Hepatocyte (in vitro differentiated cells): ENCODE data around the gene SLC7A5. TPM values are rescaled to one million over a fixed set of nuclear protein-coding genes. Genes with fewer than 3 reads are reported as not detected.
"Not testable (repeated sequence)": the region's sequence is repeated elsewhere in the genome, so short reads cannot be mapped to it uniquely, and the experiment has no call there.

Experiments used
- DNase-seq: peaks from one replicate; pipeline ENCODE4 v3.0.0-alpha.2; 2016; ENCODE audit warnings: low spot score
- H2AFZ ChIP-seq: fragments of 200-600 bp; sonication (generic); 2 replicates; pipeline ENCODE4 v1.6.0; 2016; ENCODE audit warnings: antibody characterized with exemption, mild to moderate bottlenecking
- H3K27ac ChIP-seq: fragments of 200-600 bp; sonication (generic); 2 replicates; pipeline ENCODE4 v1.5.1; 2016; ENCODE audit warnings: mild to moderate bottlenecking
- H3K27me3 ChIP-seq: fragments of 200-600 bp; sonication (generic); 2 replicates; pipeline ENCODE4 v1.6.1; 2016
- H3K36me3 ChIP-seq: fragments of 200-600 bp; sonication (generic); replicated peaks from 2 replicates; pipeline ENCODE4 v1.5.1; 2016; ENCODE audit warnings: low read depth; ENCODE audit not compliant: insufficient read depth
- H3K4me1 ChIP-seq: fragments of 200-600 bp; sonication (generic); 2 replicates; pipeline ENCODE4 v1.5.1; 2016; ENCODE audit warnings: mild to moderate bottlenecking, moderate library complexity; ENCODE audit not compliant: insufficient read depth
- H3K4me2 ChIP-seq: fragments of 200-600 bp; sonication (generic); 2 replicates; pipeline ENCODE4 v1.6.0; 2016
- H3K4me3 ChIP-seq: fragments of 200-600 bp; sonication (generic); 2 replicates; pipeline ENCODE4 v1.5.1; 2016; ENCODE audit warnings: mild to moderate bottlenecking
- H3K79me2 ChIP-seq: fragments of 200-600 bp; sonication (generic); 2 replicates; pipeline ENCODE4 v1.6.0; 2017; ENCODE audit warnings: mild to moderate bottlenecking
- H3K9me2 ChIP-seq: fragments of 200-600 bp; sonication (generic); replicated peaks from 2 replicates; pipeline ENCODE4 v1.6.0; 2017; ENCODE audit warnings: mild to moderate bottlenecking; ENCODE audit not compliant: insufficient read depth
- H3K9me3 ChIP-seq: fragments of 200-600 bp; sonication (generic); 2 replicates; pipeline ENCODE4 v1.5.1; 2016; ENCODE audit warnings: low read depth, mild to moderate bottlenecking
- H4K20me1 ChIP-seq: fragments of 200-600 bp; sonication (generic); 2 replicates; pipeline ENCODE4 v1.6.0; 2016; ENCODE audit warnings: mild to moderate bottlenecking; ENCODE audit not compliant: insufficient read depth, poor library complexity, severe bottlenecking
- EZH2 ChIP-seq: fragments of 200-600 bp; sonication (generic); IDR thresholded peaks from 2 replicates; pipeline ENCODE4 v1.6.1; 2016; ENCODE audit warnings: antibody characterized with exemption, mild to moderate bottlenecking, borderline replicate concordance
- EZH2phosphoT487 ChIP-seq: fragments of 200-600 bp; sonication (generic); IDR thresholded peaks from one replicate; pipeline ENCODE4 v1.6.1; 2018; ENCODE audit warnings: antibody characterized with exemption, mild to moderate bottlenecking, low read depth, moderate library complexity; ENCODE audit not compliant: unreplicated experiment, severe bottlenecking
- WGBS: methylation state at CpG from one replicate; pipeline ENCODE4 v1.1.6; 2016; ENCODE audit warnings: low lambda C conversion rate; ENCODE audit errors: missing lambda C conversion rate; 5-methylcytosine and 5-hydroxymethylcytosine counted together
- polyA plus RNA-seq: library from polyadenylated mRNA; unstranded; fragments of >200 nt; fragmentation: Nextera tagmentation; extraction: Ambion mirVana; gene quantifications from 2 replicates; pipeline ENCODE4 v1.2.1, GENCODE V29; 2016
- total RNA-seq: library from RNA; depleted of rRNA; stranded (reverse); fragments of >200 nt; gene quantifications from 2 replicates; pipeline ENCODE4 v1.2.3, GENCODE V29; 2014
- TF ChIP-seq, protein P1 (sequence below): fragments of 200-600 bp; sonication (generic); IDR thresholded peaks from 2 replicates; pipeline ENCODE4 v1.5.1; 2016; ENCODE audit warnings: antibody characterized with exemption, mild to moderate bottlenecking; ENCODE audit not compliant: poor library complexity

Gene SLC7A5
- total and polyA plus RNA-seq, 2 experiments from 2014 or later: 29.3 to 52.5 TPM

DNA sequence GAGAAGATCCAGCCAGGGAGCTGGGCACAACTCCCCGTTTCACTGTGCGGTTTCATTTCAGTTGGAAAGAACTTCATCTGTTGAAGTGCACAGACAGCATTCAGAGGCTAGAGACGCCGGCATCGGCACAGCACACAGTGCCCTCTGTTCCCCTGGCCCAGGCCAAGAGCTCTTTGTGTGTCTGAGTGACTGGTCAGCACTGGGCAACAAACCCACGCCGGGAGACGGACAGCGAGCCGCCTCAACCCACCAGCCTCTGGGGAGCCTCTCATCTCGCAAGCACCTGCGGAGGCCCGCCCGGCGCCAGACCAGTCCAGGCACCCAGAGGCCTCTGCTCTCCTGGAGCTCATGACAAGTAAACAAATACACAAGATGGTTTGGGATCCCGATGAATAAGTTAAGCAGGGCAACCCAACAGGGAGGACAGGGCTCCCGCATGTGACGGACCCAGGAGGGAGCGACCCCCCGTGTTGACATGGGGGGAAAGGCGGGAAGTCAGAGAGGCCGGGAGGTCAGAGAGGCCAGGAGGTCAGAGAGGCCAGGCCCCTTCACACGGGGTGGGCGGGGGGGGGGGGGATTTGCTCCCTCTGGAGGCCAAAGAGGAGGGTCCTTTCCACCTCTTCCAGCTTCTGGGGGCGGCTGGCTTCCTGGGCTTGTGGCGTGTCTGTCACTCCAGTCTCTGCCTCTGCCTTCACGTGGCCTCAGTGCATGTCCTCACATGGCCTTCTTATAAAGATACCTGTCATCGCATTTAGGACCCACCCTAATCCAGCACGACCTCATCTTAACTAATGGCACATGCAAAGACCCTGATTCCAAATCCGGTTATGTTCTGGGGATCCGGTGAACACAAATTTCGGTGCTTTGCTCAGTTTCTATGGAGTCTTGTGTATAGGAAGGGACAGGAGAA lies 77.8 kb downstream of the SLC7A5 start:
- H3K9me2 ChIP-seq: no peaks in the 10 kb centered on the region
- H3K4me2 ChIP-seq: no peak overlapping the region
- DNase-seq: no peak
- H3K4me1 ChIP-seq: peaks cover 14% of the 10 kb centered on the region
- H3K27me3 ChIP-seq: no peaks in the 10 kb centered on the region
- H3K36me3 ChIP-seq: no peaks in the 10 kb centered on the region
- WGBS: 89% methylated on average over 31 of the region's 32 CpGs
- no peaks in the 10 kb centered on the region for H4K20me1 ChIP-seq
- TF ChIP-seq EZH2phosphoT487: no peak
- TF ChIP-seq, protein P1, sequence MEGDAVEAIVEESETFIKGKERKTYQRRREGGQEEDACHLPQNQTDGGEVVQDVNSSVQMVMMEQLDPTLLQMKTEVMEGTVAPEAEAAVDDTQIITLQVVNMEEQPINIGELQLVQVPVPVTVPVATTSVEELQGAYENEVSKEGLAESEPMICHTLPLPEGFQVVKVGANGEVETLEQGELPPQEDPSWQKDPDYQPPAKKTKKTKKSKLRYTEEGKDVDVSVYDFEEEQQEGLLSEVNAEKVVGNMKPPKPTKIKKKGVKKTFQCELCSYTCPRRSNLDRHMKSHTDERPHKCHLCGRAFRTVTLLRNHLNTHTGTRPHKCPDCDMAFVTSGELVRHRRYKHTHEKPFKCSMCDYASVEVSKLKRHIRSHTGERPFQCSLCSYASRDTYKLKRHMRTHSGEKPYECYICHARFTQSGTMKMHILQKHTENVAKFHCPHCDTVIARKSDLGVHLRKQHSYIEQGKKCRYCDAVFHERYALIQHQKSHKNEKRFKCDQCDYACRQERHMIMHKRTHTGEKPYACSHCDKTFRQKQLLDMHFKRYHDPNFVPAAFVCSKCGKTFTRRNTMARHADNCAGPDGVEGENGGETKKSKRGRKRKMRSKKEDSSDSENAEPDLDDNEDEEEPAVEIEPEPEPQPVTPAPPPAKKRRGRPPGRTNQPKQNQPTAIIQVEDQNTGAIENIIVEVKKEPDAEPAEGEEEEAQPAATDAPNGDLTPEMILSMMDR: no peak
- TF ChIP-seq EZH2: no peak
- no peaks in the 10 kb centered on the region for H3K79me2 ChIP-seq
- H3K9me3 ChIP-seq: no peaks in the 10 kb centered on the region
- H3K4me3 ChIP-seq: no peak overlapping the region
- no peak overlapping the region for H2AFZ ChIP-seq
- no peak overlapping the region for H3K27ac ChIP-seq

DNA sequence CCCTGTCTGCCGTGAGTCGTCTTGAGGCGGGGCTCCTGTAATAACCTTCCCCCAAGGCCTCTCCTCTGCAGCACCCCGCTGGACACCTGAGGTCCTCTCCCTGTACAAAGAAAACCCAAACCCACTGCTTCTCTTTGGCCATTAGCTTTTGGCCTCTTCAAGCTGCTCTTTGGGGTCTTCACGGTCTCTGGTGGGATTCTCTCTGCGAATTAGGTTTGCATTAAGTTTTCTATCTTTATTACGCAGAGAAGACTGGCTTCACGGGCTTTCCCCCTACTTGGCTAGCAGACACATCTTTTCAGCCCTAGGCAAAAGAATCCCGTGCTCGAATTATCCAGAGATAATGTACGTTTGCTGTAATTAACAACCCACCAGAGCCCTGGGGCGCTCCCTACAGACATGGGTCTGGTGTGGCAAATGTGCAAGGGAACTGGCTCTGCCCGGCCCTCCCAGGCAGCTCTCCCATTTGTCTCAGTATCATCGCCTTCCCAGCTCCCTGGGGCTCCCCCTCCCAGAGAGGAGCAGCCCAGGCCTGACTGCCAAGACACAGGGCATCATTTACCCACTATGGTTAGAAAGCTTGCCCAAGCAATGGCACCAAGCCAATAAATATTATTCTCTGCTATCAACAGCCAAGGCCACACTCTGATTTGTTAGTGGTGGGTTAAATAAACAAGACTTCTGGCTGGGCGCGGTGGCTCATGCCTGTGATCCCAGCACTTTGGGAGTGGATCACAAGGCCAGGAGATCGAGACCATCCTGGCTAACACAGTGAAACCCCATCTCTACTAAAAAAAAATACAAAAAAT lies 78.8 kb downstream of the SLC7A5 start:
- WGBS: 77% methylated on average over 17 of the region's 17 CpGs
- no peak for DNase-seq
- H2AFZ ChIP-seq: no peak overlapping the region

DNA sequence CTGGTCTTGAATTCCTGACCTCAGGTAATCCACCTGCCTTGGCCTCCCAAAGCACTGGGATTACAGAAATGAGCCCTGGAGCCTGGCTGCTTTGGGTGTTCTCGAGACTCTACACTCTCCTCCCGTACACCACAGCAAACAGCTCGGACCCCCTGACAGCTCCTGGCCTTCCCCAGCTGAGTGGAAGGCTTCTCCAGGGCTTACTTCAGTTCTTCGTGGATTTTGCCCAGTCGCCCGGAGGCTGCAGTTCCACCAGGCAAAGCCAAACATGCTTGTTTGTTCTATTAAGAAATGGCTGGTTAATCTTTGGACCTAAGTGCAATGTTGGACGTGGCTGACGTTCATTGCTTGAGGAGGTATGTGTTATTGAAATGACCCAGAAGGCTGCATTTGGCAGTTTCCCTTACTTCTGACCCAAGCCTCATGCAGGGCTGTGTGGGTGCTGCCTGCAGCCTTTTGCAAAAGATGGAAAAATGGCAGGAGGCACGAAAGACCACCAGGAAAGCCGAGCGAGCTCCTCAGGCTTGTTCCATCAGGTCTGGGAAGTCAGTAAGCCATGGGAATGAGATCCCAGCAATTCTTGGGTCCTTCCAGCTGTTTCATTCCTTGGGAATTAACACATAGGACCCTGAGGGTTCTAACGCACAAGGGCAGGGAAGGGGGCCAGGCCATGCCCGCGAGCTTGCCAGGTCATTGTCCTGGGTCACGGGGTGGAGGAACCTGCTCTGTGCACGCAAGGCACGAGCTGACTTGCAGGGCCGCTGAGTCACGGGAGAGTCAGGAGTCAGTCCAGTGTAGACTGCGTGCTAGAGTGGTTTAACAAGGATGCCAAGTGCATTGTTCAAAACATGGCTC lies 79.6 kb downstream of the SLC7A5 start:
- Histone ChIP-seq H3K36me3 (no peaks in the 10 kb centered on the region), H3K4me2 (peak overlapping the region; percentile 18), H3K27ac (peak overlapping the region; percentile 88), H2AFZ (no peak overlapping the region), H3K4me1 (peaks cover 15% of the 10 kb centered on the region), H3K27me3 (no peaks in the 10 kb centered on the region), H3K9me3 (no peaks in the 10 kb centered on the region), H3K79me2 (no peaks in the 10 kb centered on the region), H3K9me2 (no peaks in the 10 kb centered on the region), H3K4me3 (no peak overlapping the region), H4K20me1 (no peaks in the 10 kb centered on the region)
- peak; percentile 59 for DNase-seq
- 73% methylated on average over 20 of the region's 20 CpGs for WGBS
- no peak for TF ChIP-seq EZH2phosphoT487
- TF ChIP-seq, protein P1: no peak
- TF ChIP-seq EZH2: no peak

More for the DNA sequence above, 78.8 kb downstream of the SLC7A5 start:
- Histone ChIP-seq H3K9me2 (no peaks in the 10 kb centered on the region), H3K27ac (peak overlapping the region; percentile 88), H3K36me3 (no peaks in the 10 kb centered on the region), H3K27me3 (no peaks in the 10 kb centered on the region), H3K4me1 (peaks cover 14% of the 10 kb centered on the region), H3K79me2 (no peaks in the 10 kb centered on the region), H3K9me3 (no peaks in the 10 kb centered on the region), H4K20me1 (no peaks in the 10 kb centered on the region), H3K4me2 (no peak overlapping the region), H3K4me3 (no peak overlapping the region)
- no peak for TF ChIP-seq EZH2phosphoT487
- no peak for TF ChIP-seq EZH2
- TF ChIP-seq, protein P1: no peak

DNA sequence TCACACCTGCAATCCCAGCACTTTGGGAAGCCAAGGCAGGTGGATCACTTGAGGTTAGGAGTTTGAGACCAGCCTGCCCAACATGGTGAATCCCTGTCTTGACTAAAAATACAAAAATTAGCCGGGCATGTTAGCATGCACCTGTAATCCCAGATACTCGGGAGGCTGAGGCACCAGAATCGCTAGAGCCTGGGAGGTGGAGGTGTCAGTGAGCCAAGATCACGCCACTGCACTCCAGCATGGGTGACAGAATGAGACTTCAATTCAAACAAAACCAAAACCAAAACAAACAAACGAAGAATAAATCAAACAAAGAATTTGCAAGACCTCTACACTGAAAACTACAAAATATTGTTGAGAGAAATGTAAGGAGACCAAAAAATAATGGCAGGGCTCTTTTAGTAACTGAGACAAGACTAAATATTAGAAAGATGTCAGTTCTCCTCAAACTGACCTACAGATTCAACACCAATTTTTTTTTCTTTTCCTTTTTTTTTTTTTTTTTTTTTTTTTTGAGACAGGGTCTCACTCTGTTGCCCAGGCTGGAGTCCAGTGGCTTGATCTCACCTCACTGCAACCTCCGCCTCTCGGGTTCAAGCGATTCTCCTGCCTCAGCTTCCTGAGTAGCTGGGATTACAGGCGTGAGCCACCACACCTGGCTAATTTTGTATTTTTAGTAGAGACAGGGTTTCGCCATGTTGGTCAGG lies 80.4 kb downstream of the SLC7A5 start:
- H3K4me3 ChIP-seq, DNase-seq, H3K9me2 ChIP-seq, H4K20me1 ChIP-seq, H3K36me3 ChIP-seq, H3K9me3 ChIP-seq, H2AFZ ChIP-seq, H3K79me2 ChIP-seq, H3K27me3 ChIP-seq: not testable (repeated sequence)
- Histone ChIP-seq H3K4me1 (peaks cover 17% of the 10 kb centered on the region), H3K4me2 (peak overlapping the region; percentile 18), H3K27ac (peak overlapping the region; percentile 88)
- 85% methylated on average over 10 of the region's 10 CpGs for WGBS
